Effector CD8-positive, alpha-beta T cell (primary cell): ENCODE data around the gene GIPC3.

Experiments used
- DNase-seq: peaks from one replicate; lab custom pipeline; 2025; lab: John Stamatoyannopoulos, UW

GIPC3 gene

DNA sequence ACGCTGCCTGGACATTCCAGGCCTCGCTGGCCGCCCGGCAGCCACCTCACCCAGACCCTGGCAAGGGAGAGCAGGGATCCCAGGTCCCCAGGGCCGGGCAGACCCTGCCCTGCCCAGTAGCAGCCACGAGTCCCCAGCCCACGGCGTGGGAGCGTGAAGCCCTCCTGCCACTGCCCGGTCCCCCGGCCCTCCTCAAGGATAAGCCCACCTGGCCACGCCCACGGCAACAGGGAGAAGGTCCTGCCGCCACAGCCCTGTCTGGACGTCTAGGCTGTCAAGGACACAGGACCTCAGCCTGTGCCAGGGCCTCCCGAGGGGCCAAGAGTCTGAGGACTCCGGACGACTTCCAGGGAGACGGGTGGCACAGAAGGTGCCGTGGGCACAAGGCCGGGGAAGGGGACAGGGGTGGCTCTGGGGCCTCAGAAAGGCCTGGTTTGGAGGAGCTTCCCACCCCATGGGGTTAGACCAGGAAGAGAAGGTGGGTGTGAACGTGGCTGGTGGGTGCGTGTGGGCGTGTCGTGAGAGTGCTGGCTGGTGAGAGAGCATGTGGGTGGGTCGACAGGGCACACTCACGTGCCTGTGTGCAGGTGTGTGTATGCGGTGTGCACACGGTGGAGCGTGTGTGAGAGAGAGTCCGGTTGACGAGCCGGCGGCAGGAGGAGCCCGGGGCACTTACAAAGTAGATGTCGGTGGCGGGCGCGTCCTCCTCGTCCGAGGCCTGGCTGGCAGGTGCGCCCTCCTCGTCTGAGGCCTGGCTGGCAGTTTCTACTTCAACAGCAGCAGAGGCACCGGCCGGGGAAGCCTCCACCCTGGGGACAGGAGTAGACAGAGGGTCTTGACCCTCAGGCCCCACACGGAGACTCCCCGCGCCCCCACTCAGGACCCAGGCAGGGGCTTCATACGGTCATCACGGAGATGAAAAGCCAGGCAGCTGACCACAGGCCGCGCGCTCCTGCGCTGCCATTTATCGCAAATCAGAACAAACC lies 53.2 kb downstream of the GIPC3 start:
- no peak for DNase-seq

DNA sequence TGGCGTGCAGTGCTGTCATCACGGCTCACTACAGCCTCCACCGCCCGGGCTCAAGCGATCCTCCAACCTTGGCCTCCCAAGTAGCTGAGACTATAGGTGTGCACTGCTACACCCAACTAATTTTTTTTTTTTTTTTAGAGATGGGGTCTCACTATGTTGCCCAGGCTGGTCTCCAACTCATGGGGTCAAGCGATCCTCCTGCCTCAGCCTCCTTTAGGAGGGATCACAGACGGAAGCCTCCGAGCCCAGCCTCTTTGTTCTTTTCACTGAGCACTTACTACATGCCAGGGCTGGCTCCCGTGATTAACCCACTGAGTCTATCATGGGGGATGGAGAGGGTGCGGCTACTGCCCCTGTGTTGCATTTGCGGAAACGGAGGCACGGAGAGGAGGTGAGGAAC lies 54.2 kb downstream of the GIPC3 start:
- no peak for DNase-seq

DNA sequence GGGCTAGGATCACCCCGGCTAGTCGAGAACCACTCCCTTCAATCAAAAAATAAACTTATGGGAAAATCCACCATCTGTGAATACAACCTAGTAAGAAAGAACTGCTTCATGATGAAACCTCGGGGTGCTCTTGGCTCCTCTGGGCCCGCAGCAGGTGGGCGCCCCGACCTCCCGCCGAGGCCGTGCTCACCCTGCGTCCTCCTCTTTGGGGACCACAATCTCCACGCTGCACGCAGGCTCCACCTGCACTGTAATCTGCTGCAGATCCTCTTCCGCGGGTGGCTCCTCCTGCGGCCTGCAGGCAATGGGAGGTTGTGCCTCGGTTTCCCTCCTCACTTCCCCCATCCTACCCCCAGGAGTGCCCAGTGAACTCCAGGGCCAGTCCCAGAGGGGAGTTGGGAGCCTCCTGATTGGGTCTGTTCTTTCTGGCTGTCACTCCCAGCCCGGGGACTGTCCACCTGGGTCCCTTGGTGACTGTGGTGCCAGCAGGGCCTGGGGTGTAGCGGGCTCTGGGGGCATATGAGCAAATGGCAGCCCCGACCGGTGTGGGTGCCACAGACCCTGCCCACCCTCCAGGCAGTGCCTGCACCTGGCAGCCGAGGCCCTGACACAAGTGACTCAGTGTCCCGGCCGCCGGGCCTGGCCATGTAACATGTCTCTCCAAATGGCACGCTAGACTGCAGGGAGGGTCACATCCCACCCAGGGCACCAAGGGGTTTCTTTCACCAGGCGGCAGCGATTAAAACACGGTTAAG lies 56.4 kb downstream of the GIPC3 start:
- no peak for DNase-seq

DNA sequence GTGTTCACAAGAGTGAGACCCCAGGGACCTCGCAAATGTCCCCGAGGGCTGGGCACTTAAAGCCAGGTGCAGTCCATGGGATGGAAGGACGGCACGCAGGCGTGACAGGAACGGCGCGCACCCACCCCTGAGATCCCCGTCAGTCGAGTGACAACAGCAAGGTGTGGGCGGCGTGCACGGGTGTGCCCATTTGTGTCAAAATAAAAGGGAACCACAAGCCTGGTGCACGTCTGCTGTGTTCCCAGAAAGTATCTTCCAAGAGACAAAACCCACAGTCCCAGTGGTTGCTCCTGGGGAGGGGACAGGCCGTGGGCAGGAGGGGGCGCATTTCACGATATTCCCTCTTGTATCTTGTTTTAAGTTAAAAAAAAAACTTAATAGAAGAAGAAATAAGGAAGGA lies 57.0 kb downstream of the GIPC3 start:
- DNase-seq, result no peak
